T follicular helper cell (primary cell): ENCODE measurements around the gene WASF3.
"Not testable (repeated sequence)": the region's sequence is repeated elsewhere in the genome, so short reads cannot be mapped to it uniquely, and the experiment has no call there.

Experiments used
- DNase-seq: peaks from one replicate; pipeline ENCODE4 v3.0.0-alpha.2; 2020; ENCODE audit warnings: low read depth

WASF3 gene

GRCh38 chr13:26635634-26636033, 78.2 kb downstream of the WASF3 start:
- DNase-seq: not testable (repeated sequence)

- not testable (repeated sequence) for DNase-seq
Observed at GRCh38 chr13:26636073-26636472, 78.6 kb downstream of the WASF3 start.

- no peak for DNase-seq
Observed at GRCh38 chr13:26646603-26647002, 89.1 kb downstream of the WASF3 start.

GRCh38 chr13:26651234-26651633, 93.8 kb downstream of the WASF3 start:
- no peak for DNase-seq

DNA sequence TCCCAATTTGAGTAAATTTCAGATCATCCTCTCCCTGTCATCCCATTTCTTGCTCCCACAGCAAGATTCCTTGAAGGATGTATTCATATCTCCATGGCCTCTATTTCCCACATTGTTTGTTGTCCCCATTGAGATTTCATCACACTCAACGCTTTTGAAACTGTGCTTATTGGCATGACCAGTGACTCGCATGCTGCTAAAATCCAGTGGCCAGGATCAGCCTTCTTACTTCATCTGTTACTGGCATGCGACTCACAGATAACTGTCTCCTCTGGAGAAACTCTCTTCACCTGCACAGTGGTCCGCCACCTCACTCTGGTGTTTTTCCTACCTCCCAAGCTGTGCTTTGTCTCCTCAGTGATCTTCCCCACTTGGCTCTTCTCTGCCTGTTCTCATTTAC, 95.8 kb downstream of the WASF3 start:
- DNase-seq: no peak

DNA sequence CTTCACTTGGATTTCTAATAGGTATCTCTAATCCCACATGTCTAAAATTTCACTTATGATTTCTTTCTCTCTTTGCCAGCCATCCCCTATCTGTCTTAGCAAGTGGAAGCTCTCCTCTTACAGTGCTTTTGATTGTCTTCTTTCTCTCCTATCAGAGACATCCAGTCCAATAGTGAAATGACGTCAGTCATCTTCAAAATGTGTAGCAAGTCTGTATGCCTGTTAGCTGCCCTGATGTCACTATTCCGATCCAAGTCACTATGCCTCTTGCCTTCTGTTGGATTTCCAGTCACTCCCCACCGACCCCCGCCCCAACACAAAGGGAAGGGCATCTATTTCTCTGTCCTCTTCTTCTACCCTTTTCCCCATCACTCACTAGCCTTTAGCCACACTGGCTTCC, 96.4 kb downstream of the WASF3 start:
- no peak for DNase-seq

GRCh38 chr13:26656919-26657318, 99.4 kb downstream of the WASF3 start:
- no peak for DNase-seq

GRCh38 chr13:26658448-26659385, 101.2 kb downstream of the WASF3 start:
- DNase-seq: no peak

DNA sequence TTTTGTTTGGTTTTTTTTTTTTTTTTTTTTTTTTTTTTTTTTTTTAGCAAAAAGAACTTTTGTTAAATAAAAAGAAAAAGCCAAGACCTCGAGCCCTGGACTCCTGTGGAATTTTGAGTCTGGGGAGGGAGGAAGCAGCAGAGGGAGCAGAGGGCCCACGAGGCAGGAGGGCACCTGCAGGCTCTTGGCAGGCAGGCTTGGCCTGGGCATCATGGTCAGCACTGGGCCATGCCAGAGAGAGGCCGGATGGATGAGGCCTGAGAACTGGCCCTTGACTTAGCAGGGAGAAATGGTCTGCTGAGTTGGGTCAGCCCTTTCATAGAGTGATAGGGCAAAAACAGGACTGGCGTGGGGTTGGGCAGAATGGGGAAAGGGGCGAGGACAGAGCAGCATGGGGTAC, 102.7 kb downstream of the WASF3 start:
- DNase-seq: no peak

- DNase-seq: no peak
Observed at GRCh38 chr13:26660766-26661165, 103.3 kb downstream of the WASF3 start.

- DNase-seq: no peak
Observed at GRCh38 chr13:26663791-26664190, 106.3 kb downstream of the WASF3 start.

DNA sequence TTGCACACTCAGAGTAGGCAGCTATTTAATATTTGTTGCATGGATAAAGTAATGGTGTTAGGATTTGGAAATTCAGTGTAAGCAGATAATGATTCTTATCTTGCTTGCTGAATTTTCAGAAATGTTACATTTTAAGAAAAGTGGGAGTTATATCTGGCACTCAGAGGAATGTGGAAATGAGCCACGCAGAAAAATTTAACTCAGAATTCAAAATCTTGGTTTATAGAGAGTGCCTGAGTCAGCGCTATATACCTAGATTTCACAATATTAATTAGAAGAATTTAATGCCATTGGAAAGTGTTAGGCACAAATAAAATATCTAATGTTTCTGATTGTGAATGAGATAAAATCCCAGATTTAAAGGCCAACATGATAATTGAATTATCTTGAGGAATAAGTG, 106.8 kb downstream of the WASF3 start:
- no peak for DNase-seq

DNA sequence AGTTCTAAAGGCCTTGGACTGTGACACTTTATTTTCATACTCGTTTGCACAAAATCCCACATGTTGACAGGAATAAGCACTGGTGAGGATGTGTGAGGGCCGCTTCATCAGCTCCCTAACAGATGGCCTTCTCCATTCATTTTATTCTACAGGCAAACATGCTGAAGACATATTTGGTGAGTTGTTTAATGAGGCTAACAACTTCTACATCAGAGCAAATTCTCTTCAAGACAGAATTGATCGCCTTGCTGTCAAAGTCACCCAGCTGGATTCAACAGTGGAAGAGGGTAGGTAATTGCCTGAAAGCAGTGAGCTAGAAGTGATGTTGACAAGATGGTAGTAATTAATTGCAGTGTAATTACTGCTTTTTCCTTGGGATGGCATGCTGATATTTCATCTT, 107.4 kb downstream of the WASF3 start:
- no peak for DNase-seq

DNA sequence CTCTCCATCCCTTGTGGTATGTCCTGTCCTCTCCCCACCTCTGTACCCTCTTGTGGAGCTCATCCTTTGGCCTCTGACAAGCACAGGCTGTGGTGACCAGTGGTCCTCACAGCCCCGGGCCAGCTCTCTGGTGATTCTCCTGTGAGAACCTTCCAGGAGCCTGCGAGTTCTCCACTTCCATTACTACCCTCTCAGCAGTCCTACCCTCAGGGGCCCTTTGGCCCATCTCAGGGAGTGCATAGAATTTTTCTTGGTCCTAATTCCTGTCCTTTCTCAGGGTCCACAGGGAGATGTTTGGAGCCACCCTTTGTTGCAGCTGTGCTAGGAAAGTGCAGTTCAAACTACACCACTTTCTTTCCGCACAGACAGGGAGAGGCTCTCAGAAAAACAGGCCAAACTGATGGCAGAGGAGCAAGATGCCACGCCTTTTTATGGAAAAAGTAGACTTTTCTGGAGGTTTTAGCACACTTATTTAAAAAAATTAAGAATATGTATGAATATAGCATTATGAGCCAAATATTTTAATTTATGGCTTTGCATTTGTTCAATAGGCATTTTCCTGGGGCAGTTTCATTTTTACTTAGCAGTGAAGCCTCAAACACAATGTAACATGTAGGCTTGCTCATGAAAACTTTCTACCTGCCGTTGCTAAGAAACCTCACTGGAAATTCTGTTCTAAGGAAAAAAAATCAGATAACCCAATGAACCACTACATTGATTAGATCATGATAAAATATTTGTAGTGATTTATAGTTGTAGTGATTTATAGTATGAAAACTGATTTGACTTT, 111.1 kb downstream of the WASF3 start:
- DNase-seq: no peak

GRCh38 chr13:26673890-26674289, 116.4 kb downstream of the WASF3 start:
- DNase-seq: no peak

DNA sequence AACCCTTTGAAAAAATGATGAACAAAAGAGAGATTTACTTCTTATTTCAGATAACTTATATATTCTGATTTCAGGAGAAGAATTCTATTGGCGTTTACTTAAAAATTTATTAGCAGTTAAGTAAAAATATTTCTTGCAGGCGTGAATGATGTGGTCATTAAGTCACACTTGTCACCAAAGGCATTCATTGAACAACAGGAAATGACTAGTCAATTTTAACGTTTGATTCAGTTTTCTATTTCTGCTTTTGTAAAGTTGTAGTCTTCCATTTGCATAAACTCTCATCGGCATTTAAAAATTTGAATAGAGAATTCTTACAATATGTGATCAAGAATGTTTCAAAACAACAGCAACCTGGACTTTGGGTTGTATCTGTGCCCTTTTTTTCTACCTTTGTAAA, 119.7 kb downstream of the WASF3 start:
- no peak for DNase-seq

DNA sequence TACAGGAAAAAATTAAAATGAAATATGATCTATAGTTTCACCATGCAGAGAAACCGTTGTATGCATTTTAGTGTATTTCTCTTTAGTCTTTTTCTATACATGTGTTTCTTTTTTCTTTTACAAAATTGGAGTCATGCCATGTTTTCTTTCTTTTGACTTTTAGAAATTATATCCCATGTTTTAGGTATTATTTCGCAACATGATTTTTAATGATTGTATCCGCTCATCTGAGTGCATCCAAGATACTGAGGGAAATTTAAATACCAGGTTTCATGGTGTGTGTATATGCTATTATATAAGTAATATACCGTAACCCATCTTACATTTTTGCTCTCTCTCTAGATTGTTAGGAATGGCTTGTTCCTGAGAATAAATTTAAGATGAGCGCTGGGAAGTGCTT, 120.8 kb downstream of the WASF3 start:
- DNase-seq: no peak

DNA sequence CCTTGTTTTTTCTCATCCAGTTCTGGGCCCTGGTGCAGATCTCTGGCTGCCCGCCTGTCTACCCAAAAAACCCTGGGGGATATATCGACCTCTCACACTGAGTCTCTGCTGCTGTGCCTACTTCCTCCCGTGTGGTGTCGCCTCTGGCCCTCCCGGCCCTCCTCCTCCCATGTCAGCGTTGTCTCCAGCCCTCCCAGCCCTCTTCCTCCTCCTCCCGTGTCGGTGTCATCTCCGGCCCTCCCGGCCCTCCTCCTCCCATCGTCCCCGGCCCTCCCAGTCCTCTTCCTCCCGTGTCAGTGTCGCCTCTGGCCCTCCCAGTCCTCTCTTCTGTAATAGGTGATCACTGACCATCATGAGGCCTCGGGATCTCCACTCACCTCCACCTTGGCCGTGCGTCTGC, 121.3 kb downstream of the WASF3 start:
- no peak for DNase-seq

- no peak for DNase-seq
Observed at GRCh38 chr13:26679411-26680122, 122.1 kb downstream of the WASF3 start.

DNA sequence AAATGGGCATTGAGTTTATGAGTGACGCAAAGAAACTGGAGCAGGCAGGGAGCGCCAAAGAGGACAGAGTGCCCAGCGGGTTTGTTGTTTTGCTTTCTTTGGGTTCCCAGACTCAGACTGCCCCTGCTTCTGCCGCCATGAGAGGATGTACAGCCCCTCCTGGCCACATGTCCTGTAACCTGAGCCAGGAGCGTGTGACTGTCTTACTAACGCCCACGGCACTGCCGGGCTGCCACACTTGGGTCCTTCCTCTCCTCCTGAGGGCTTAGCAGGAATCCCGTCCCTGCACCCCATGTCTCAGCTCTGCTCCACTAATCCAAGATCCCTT, 122.6 kb downstream of the WASF3 start:
- DNase-seq: no peak

GRCh38 chr13:26680572-26680971, 123.1 kb downstream of the WASF3 start:
- no peak for DNase-seq

DNA sequence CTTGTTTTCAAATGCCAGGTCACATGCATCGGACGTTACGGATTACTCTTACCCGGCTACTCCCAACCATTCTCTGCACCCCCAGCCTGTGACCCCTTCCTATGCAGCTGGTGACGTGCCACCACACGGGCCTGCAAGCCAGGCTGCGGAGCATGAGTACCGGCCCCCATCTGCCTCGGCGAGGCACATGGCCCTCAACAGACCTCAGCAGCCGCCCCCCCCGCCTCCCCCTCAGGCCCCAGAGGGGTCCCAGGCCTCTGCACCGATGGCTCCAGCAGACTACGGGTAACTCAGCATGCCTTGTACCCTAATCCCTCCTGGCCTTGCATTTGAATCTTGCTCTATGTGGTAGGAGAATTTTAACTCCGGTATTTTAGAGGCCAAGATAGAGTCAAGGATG, 123.6 kb downstream of the WASF3 start:
- DNase-seq: no peak

DNA sequence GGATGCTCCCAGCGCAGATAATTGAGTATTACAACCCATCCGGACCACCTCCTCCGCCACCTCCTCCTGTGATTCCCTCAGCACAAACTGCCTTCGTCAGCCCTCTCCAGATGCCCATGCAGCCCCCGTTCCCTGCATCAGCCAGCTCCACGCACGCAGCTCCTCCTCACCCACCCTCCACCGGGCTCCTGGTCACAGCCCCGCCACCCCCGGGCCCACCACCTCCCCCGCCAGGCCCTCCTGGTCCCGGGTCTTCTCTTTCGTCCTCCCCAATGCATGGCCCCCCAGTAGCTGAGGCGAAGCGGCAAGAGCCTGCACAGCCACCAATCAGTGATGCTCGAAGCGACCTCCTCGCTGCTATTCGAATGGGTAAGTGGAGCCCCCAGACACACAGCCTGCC, 125.1 kb downstream of the WASF3 start:
- no peak for DNase-seq
